ENCODE results near the gene CD300H.

DNA sequence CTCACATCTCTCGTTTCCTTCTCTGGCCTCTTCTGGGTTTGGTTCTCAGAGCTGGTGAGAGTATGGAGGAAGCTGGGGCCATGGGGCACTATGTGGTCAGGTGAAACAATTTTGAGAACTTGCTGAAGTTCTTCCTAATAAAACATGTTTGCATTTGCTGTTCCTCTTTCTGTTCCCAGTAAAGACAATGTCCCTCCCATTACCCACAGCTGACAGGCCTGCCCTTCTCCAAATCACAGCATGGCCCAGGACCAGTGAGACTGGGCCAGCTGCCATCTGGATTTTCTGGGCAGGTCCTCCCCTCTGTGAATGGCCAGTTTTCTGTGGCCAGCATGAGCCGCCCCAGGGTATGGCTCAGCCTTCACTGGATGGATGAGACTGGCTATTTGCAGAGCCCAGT is at the start of gene CD300H:
- TF ChIP-seq GATA2 (IDR thresholded peaks at IDR 0.05; ENCODE audit: low read depth, low read length), result no peak
- no peak for TF ChIP-seq GATA3 (IDR thresholded peaks at IDR 0.05; ENCODE audit: low read depth, low read length)
